B cell (primary cell): ENCODE data around the gene DSG3. TPM values are rescaled to one million over a fixed set of nuclear protein-coding genes. Genes with fewer than 3 reads are reported as not detected.

Experiments
- ATAC-seq: fragments of 200-7000 bp; cut with Tn5 transposase; one replicate; pipeline ENCODE4 v1.10.0; 2021; ENCODE audit warnings: low read depth, mild to moderate bottlenecking, moderate number of reproducible peaks, moderate library complexity
- CTCF ChIA-PET: fragments of 350-600 bp; sonication (Branson Sonifier 250); formaldehyde crosslinking; loops from one replicate; lab custom pipeline; 2021; ENCODE audit warnings: antibody characterized with exemption, inconsistent platforms; lab: Charles Lee
- POLR2A ChIA-PET: fragments of 350-600 bp; sonication (Branson Sonifier 250); formaldehyde crosslinking; loops from one replicate; lab custom pipeline; 2021; ENCODE audit warnings: antibody characterized with exemption; lab: Charles Lee
- DNase-seq: peaks from one replicate; pipeline ENCODE4 v3.0.0; 2013
- H2AFZ ChIP-seq: 2 replicates; pipeline ENCODE4 v1.6.1; 2012; ENCODE audit warnings: mild to moderate bottlenecking, low read depth, low read length; ENCODE audit not compliant: insufficient read depth, poor library complexity, severe bottlenecking
- H3K27ac ChIP-seq, 2 donors: 1 replicate in 1 of 2; 2 replicates in 1 of 2; pipeline ENCODE4 v1.5.1; 2012 to 2013; ENCODE audit warnings: low read length in 2 of 2, mild to moderate bottlenecking in 2 of 2, moderate library complexity in 1 of 2
- H3K27me3 ChIP-seq, 4 experiments: fragments of 200-600 bp in 1 of 4; sonication (generic) in 1 of 4; replicated peaks in 1 of 4; 1 replicate in 2 of 4; 2 replicates in 2 of 4; pipeline versions ENCODE4 v1.6.1 to v1.7.0; 2013 to 2016; ENCODE audit warnings: low read length in 3 of 4, mild to moderate bottlenecking in 2 of 4, mixed read lengths in 1 of 4, moderate library complexity in 1 of 4; ENCODE audit not compliant: insufficient read depth in 4 of 4, control insufficient read depth in 3 of 4; ENCODE audit errors: control extremely low read depth in 1 of 4
- H3K36me3 ChIP-seq, 2 experiments: replicated peaks in 1 of 2; 1 replicate in 1 of 2; 2 replicates in 1 of 2; pipeline versions ENCODE4 v1.6.1 to v1.7.1; 2013; ENCODE audit warnings: low read length in 1 of 2; ENCODE audit not compliant: insufficient read depth in 2 of 2, control insufficient read depth in 1 of 2; ENCODE audit errors: control extremely low read depth in 1 of 2, extremely low read depth in 1 of 2
- H3K4me1 ChIP-seq, 2 donors: fragments of 200-600 bp in 1 of 2; sonication (generic) in 1 of 2; 1 replicate in 1 of 2; 2 replicates in 1 of 2; pipeline versions ENCODE4 v1.5.1 to v1.6.1; 2013 to 2017; ENCODE audit warnings: low read length in 2 of 2; ENCODE audit not compliant: control insufficient read depth in 2 of 2, insufficient read depth in 2 of 2
- H3K4me2 ChIP-seq: replicated peaks from 2 replicates; pipeline ENCODE3; 2012; ENCODE audit warnings: mild to moderate bottlenecking, low read depth, low read length; ENCODE audit not compliant: poor library complexity, severe bottlenecking
- H3K4me3 ChIP-seq, 5 experiments: fragments of 200-600 bp in 1 of 5; sonication (generic) in 1 of 5; 1 replicate in 3 of 5; 2 replicates in 2 of 5; pipeline versions ENCODE4 v1.5.1 to v1.7.0; 2011 to 2016; ENCODE audit warnings: low read length in 4 of 5, mild to moderate bottlenecking in 4 of 5, low read depth in 2 of 5, control low read depth in 1 of 5, moderate library complexity in 1 of 5; ENCODE audit not compliant: insufficient read depth in 1 of 5; ENCODE audit errors: control extremely low read depth in 1 of 5, extremely low read depth in 1 of 5
- H3K79me2 ChIP-seq: fragments of 200-600 bp; sonication (generic); one replicate; pipeline ENCODE4 v1.6.0; 2016; ENCODE audit warnings: low read length; ENCODE audit not compliant: control insufficient read depth, insufficient read depth
- H3K9ac ChIP-seq: fragments of 200-600 bp; sonication (generic); 2 replicates; pipeline ENCODE4 v1.6.1; 2017; ENCODE audit warnings: mild to moderate bottlenecking, low read length, moderate library complexity
- H3K9me3 ChIP-seq, 3 donors: one replicate each; pipeline versions ENCODE4 v1.6.1 to v1.7.1; 2013; ENCODE audit warnings: low read length in 2 of 3; ENCODE audit not compliant: control insufficient read depth in 2 of 3, insufficient read depth in 1 of 3; ENCODE audit errors: control extremely low read depth in 1 of 3
- H4K20me1 ChIP-seq: 2 replicates; pipeline ENCODE4 v1.6.0; 2012; ENCODE audit warnings: mild to moderate bottlenecking, low read length; ENCODE audit not compliant: insufficient read depth, control insufficient read depth, poor library complexity, severe bottlenecking
- H3K27ac Mint-ChIP-seq: one replicate; pipeline ENCODE4 v1.8.0; 2021; ENCODE audit warnings: mixed read lengths
- H3K27me3 Mint-ChIP-seq: one replicate; pipeline ENCODE4 v1.8.0; 2021; ENCODE audit warnings: mixed read lengths
- H3K4me1 Mint-ChIP-seq: one replicate; pipeline ENCODE4 v1.8.0; 2021; ENCODE audit warnings: mixed read lengths
- H3K4me3 Mint-ChIP-seq: one replicate; pipeline ENCODE4 v1.8.0; 2021; ENCODE audit warnings: mixed read lengths
- H3K9me3 Mint-ChIP-seq: one replicate; pipeline ENCODE4 v1.8.0; 2022; ENCODE audit warnings: mixed read lengths; ENCODE audit not compliant: insufficient read depth
- EZH2 ChIP-seq: IDR thresholded peaks from 2 replicates; pipeline ENCODE4 v1.6.1; 2012; ENCODE audit warnings: borderline replicate concordance, low read depth, mild to moderate bottlenecking, moderate library complexity, low read length; ENCODE audit not compliant: insufficient read depth, poor library complexity, severe bottlenecking
- WGBS: methylation state at CpG from one replicate; pipeline ENCODE4 v1.1.5; 2013; ENCODE audit warnings: missing lambda C conversion rate; ENCODE audit not compliant: insufficient coverage; 5-methylcytosine and 5-hydroxymethylcytosine counted together
- intact Hi-C: fragments of 100-400 bp; cut with micrococcal nuclease; formaldehyde crosslinking; loops from one replicate; pipeline ENCODE4 v1.10.0; 2022
- polyA plus RNA-seq: library from polyadenylated mRNA; depleted of rRNA; stranded (reverse); fragments of >200 nt; gene quantifications from 2 replicates; pipeline ENCODE4 v1.2.3, GENCODE V29; 2012
- total RNA-seq, 2 donors: library from RNA; stranded (reverse); fragments of 120-200 nt in 1 of 2; gene quantifications; 1 replicate in 1 of 2; 2 replicates in 1 of 2; pipeline versions ENCODE4 v1.2.3 to v1.2.4, GENCODE V29; 2013 to 2022
- TF ChIP-seq, protein P1 (sequence below): fragments of 200-600 bp; IDR thresholded peaks from one replicate; pipeline ENCODE4 v1.8.0; 2022; ENCODE audit warnings: antibody characterized with exemption, mild to moderate bottlenecking

DSG3 gene
- total and polyA plus RNA-seq, 2 donors (not counting 1 experiment from before 2014, with no cell fraction given): not detected

GRCh38 chr18:31492671-31493070, 45.1 kb downstream of the DSG3 start:
- no peaks in the 10 kb centered on the region for H3K9me3 Mint-ChIP-seq
- H2AFZ ChIP-seq: no peak overlapping the region
- H3K4me1 ChIP-seq: peaks cover 3 to 4% of the 10 kb centered on the region in 2 donors
- peaks cover 0 to 24% (median 6%) of the 10 kb centered on the region in 4 experiments for H3K27me3 ChIP-seq
- no peak overlapping the region for H3K4me2 ChIP-seq
- H3K27me3 Mint-ChIP-seq: peaks cover 40% of the 10 kb centered on the region
- H3K4me3 Mint-ChIP-seq: no peak overlapping the region
- no peaks in the 10 kb centered on the region for H4K20me1 ChIP-seq
- intact Hi-C loops: no loop called here
- no peak for DNase-seq
- peaks cover 0 to 4% (median 0%) of the 10 kb centered on the region in 3 donors for H3K9me3 ChIP-seq
- 92% methylated on average over 7 of the region's 9 CpGs for WGBS
- H3K27ac ChIP-seq: no peak overlapping the region
- peaks cover 2% of the 10 kb centered on the region for H3K4me1 Mint-ChIP-seq
- no peaks in the 10 kb centered on the region for H3K79me2 ChIP-seq
- ATAC-seq: no peak
- no peaks in the 10 kb centered on the region for H3K36me3 ChIP-seq
- H3K9ac ChIP-seq: no peak overlapping the region
- CTCF ChIA-PET: no interaction called here
- no peak overlapping the region for H3K4me3 ChIP-seq
- POLR2A ChIA-PET: no interaction called here
- no peak for TF ChIP-seq EZH2
- TF ChIP-seq, protein P1, sequence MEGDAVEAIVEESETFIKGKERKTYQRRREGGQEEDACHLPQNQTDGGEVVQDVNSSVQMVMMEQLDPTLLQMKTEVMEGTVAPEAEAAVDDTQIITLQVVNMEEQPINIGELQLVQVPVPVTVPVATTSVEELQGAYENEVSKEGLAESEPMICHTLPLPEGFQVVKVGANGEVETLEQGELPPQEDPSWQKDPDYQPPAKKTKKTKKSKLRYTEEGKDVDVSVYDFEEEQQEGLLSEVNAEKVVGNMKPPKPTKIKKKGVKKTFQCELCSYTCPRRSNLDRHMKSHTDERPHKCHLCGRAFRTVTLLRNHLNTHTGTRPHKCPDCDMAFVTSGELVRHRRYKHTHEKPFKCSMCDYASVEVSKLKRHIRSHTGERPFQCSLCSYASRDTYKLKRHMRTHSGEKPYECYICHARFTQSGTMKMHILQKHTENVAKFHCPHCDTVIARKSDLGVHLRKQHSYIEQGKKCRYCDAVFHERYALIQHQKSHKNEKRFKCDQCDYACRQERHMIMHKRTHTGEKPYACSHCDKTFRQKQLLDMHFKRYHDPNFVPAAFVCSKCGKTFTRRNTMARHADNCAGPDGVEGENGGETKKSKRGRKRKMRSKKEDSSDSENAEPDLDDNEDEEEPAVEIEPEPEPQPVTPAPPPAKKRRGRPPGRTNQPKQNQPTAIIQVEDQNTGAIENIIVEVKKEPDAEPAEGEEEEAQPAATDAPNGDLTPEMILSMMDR: no peak
- H3K27ac Mint-ChIP-seq: no peak overlapping the region

DNA sequence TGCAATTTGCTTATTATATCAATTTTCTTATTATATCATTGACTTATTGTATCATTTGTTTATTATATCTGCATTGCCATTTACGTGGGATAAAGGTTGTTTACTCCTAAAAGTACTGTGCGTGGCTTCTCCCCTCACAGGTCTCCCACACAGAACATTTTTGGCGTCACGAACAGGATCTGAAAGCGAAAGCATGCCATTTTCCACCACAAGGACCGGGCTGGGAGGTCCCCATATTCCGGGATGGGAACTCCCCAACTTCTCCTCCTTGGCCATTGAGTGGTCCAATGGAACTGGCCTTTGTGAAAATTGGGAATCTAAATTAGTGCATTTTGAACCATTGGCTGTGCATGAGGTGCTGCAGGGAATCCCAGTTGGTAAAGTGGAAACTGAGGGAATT, 45.6 kb downstream of the DSG3 start:
- Mint-ChIP-seq H3K4me1 (peaks cover 3% of the 10 kb centered on the region), H3K27ac (no peak overlapping the region), H3K9me3 (no peaks in the 10 kb centered on the region), H3K27me3 (peaks cover 40% of the 10 kb centered on the region), H3K4me3 (no peak overlapping the region)
- peaks cover 4 to 6% of the 10 kb centered on the region in 2 donors for H3K4me1 ChIP-seq
- H2AFZ ChIP-seq: no peak overlapping the region
- POLR2A ChIA-PET: no interaction called here
- H3K4me3 ChIP-seq: no peak overlapping the region
- H3K9me3 ChIP-seq: peaks cover 0 to 6% (median 0%) of the 10 kb centered on the region in 3 donors
- H3K27ac ChIP-seq: no peak overlapping the region
- H4K20me1 ChIP-seq: no peaks in the 10 kb centered on the region
- H3K79me2 ChIP-seq: no peaks in the 10 kb centered on the region
- DNase-seq: no peak
- peaks cover 0 to 28% (median 7%) of the 10 kb centered on the region in 4 experiments for H3K27me3 ChIP-seq
- H3K36me3 ChIP-seq: no peaks in the 10 kb centered on the region
- intact Hi-C loops: no loop called here
- TF ChIP-seq EZH2: no peak
- TF ChIP-seq, protein P1: no peak
- CTCF ChIA-PET: no interaction called here
- no peak overlapping the region for H3K4me2 ChIP-seq
- WGBS: no CpG with 5 or more reads among the region's 7 CpGs
- no peak overlapping the region for H3K9ac ChIP-seq
- no peak for ATAC-seq
